COLO829 (cell line): ENCODE measurements around the gene STUM.
A peak's percentile ranks its signal among the peaks of the same experiment; 100 is the strongest.

Experiments used
- DNase-seq: peaks from one replicate; pipeline ENCODE4 v3.0.0; 2012; ENCODE audit warnings: low spot score

Gene STUM

GRCh38 chr1:226641671-226642231 lies 93.2 kb downstream of the STUM start:
- no peak for DNase-seq

GRCh38 chr1:226642421-226642820 lies 93.9 kb downstream of the STUM start:
- DNase-seq: no peak

GRCh38 chr1:226643177-226643576 lies 94.6 kb downstream of the STUM start:
- peak; percentile 68 for DNase-seq

GRCh38 chr1:226643611-226644540 lies 95.3 kb downstream of the STUM start:
- DNase-seq: no peak

- DNase-seq: no peak
These were observed 96.1 kb downstream of the STUM start for GRCh38 chr1:226644541-226645176.

- no peak for DNase-seq
These were observed 96.9 kb downstream of the STUM start for GRCh38 chr1:226645279-226645976.

GRCh38 chr1:226646026-226646869 lies 97.7 kb downstream of the STUM start:
- DNase-seq: no peak

- no peak for DNase-seq
These were observed 98.4 kb downstream of the STUM start for GRCh38 chr1:226646870-226647449.

GRCh38 chr1:226647719-226648118 lies 99.2 kb downstream of the STUM start:
- no peak for DNase-seq

GRCh38 chr1:226648421-226648820 lies 99.9 kb downstream of the STUM start:
- no peak for DNase-seq

- DNase-seq: no peak
These were observed 100.7 kb downstream of the STUM start for GRCh38 chr1:226649244-226649643.

GRCh38 chr1:226649780-226650179 lies 101.2 kb downstream of the STUM start:
- DNase-seq: no peak

- no peak for DNase-seq
These were observed 101.8 kb downstream of the STUM start for GRCh38 chr1:226650236-226650841.

GRCh38 chr1:226651041-226651731 lies 102.6 kb downstream of the STUM start:
- no peak for DNase-seq

GRCh38 chr1:226651732-226652105 lies 103.2 kb downstream of the STUM start:
- DNase-seq: no peak

- DNase-seq: no peak
These were observed 104.0 kb downstream of the STUM start for GRCh38 chr1:226652613-226653012.

GRCh38 chr1:226653311-226653921 lies 104.9 kb downstream of the STUM start:
- no peak for DNase-seq

- DNase-seq: no peak
These were observed 105.6 kb downstream of the STUM start for GRCh38 chr1:226654046-226654667.

- no peak for DNase-seq
These were observed 106.1 kb downstream of the STUM start for GRCh38 chr1:226654668-226655055.
